Trophoblast cell (in vitro differentiated cells and primary cell): Measurements from ENCODE around the gene CHCHD4.

ENCODE experiments used
- DNase-seq, 2 donors: peaks; one replicate each; pipeline ENCODE4 v3.0.0-alpha.2; 2016
- H2AFZ ChIP-seq: 2 replicates; pipeline ENCODE4 v1.6.1; 2013; ENCODE audit warnings: low read length, moderate library complexity, mild to moderate bottlenecking; ENCODE audit not compliant: insufficient read depth, poor library complexity
- H2AK5ac ChIP-seq: 2 replicates; pipeline ENCODE4 v1.6.1; 2013; ENCODE audit warnings: mild to moderate bottlenecking, low read length
- H2BK120ac ChIP-seq: 2 replicates; pipeline ENCODE4 v1.6.1; 2013; ENCODE audit warnings: low read length, mild to moderate bottlenecking, moderate library complexity; ENCODE audit not compliant: insufficient read depth, poor library complexity
- H2BK12ac ChIP-seq: 2 replicates; pipeline ENCODE4 v1.6.1; 2013; ENCODE audit warnings: mild to moderate bottlenecking, low read length, moderate library complexity
- H2BK5ac ChIP-seq: 2 replicates; pipeline ENCODE4 v1.6.1; 2013; ENCODE audit warnings: low read length, low read depth, moderate library complexity, mild to moderate bottlenecking; ENCODE audit not compliant: poor library complexity
- H3K14ac ChIP-seq: 2 replicates; pipeline ENCODE4 v1.6.1; 2013; ENCODE audit warnings: mild to moderate bottlenecking, low read length
- H3K18ac ChIP-seq: 2 replicates; pipeline ENCODE4 v1.6.1; 2013; ENCODE audit warnings: mild to moderate bottlenecking, low read length
- H3K23ac ChIP-seq: 2 replicates; pipeline ENCODE4 v1.6.1; 2013; ENCODE audit warnings: low read length
- H3K27ac ChIP-seq: 2 replicates; pipeline ENCODE4 v1.5.1; 2013; ENCODE audit warnings: low read depth, mild to moderate bottlenecking, inconsistent platforms, low read length, moderate library complexity
- H3K27me3 ChIP-seq: 2 replicates; pipeline ENCODE4 v1.6.1; 2013; ENCODE audit warnings: inconsistent platforms, mild to moderate bottlenecking, low read length, moderate library complexity; ENCODE audit not compliant: insufficient read depth
- H3K36me3 ChIP-seq, 2 experiments: 1 replicate in 1 of 2; 2 replicates in 1 of 2; pipeline ENCODE4 v1.6.1; 2013; ENCODE audit warnings: low read length in 2 of 2, mild to moderate bottlenecking in 2 of 2, moderate library complexity in 1 of 2; ENCODE audit not compliant: insufficient read depth in 2 of 2, control insufficient read depth in 1 of 2
- H3K4ac ChIP-seq: 2 replicates; pipeline ENCODE4 v1.6.1; 2013; ENCODE audit warnings: low read depth, mild to moderate bottlenecking, low read length, moderate library complexity
- H3K4me1 ChIP-seq, 2 experiments: 1 replicate in 1 of 2; 2 replicates in 1 of 2; pipeline ENCODE4 v1.6.1; 2013; ENCODE audit warnings: low read length in 2 of 2, mild to moderate bottlenecking in 2 of 2, moderate library complexity in 1 of 2; ENCODE audit not compliant: insufficient read depth in 2 of 2, control insufficient read depth in 1 of 2
- H3K4me2 ChIP-seq: 2 replicates; pipeline ENCODE4 v1.6.1; 2013; ENCODE audit warnings: inconsistent platforms, mild to moderate bottlenecking, low read length, moderate library complexity
- H3K4me3 ChIP-seq: 2 replicates; pipeline ENCODE4 v1.5.1; 2013; ENCODE audit warnings: mild to moderate bottlenecking, low read depth, low read length, inconsistent platforms
- H3K79me1 ChIP-seq: one replicate; pipeline ENCODE4 v1.6.1; 2013; ENCODE audit warnings: low read length
- H3K79me2 ChIP-seq: 2 replicates; pipeline ENCODE4 v1.6.1; 2013; ENCODE audit warnings: low read length, mild to moderate bottlenecking; ENCODE audit not compliant: control insufficient read depth, insufficient read depth, poor library complexity
- H3K9ac ChIP-seq: 2 replicates; pipeline ENCODE4 v1.6.1; 2013; ENCODE audit warnings: mild to moderate bottlenecking, low read length
- H3K9me3 ChIP-seq: 2 replicates; pipeline ENCODE4 v1.6.1; 2013; ENCODE audit warnings: low read depth, mild to moderate bottlenecking, control low read depth, inconsistent platforms, low read length; ENCODE audit not compliant: insufficient read depth
- H4K12ac ChIP-seq: 2 replicates; pipeline ENCODE4 v1.6.1; 2013; ENCODE audit warnings: low read depth, mild to moderate bottlenecking, low read length, moderate library complexity
- H4K8ac ChIP-seq: 2 replicates; pipeline ENCODE4 v1.6.1; 2013; ENCODE audit warnings: low read depth, mild to moderate bottlenecking, low read length, moderate library complexity
- H4K91ac ChIP-seq: one replicate; pipeline ENCODE4 v1.6.1; 2013; ENCODE audit warnings: low read depth, mild to moderate bottlenecking, low read length, moderate library complexity
- WGBS: extraction: QIAGEN DNeasy Blood & Tissue Kit; methylation state at CpG from one replicate; pipeline ENCODE4 v1.1.7; 2013; ENCODE audit warnings: missing lambda C conversion rate; ENCODE audit not compliant: insufficient read length, insufficient coverage; ENCODE audit errors: extremely low coverage; 5-methylcytosine and 5-hydroxymethylcytosine counted together

The CHCHD4 gene

GRCh38 chr3:14159426-14159825, 34.8 kb upstream of the CHCHD4 start:
- H2AK5ac ChIP-seq, result no peak overlapping the region
- no peak overlapping the region for H3K23ac ChIP-seq
- no peak overlapping the region for H3K27ac ChIP-seq
- no peak overlapping the region for H4K8ac ChIP-seq
- H2BK12ac ChIP-seq, result no peak overlapping the region
- H4K12ac ChIP-seq, result no peak overlapping the region
- H3K27me3 ChIP-seq, result no peaks in the 10 kb centered on the region
- H2BK5ac ChIP-seq, result no peak overlapping the region
- H3K4me1 ChIP-seq, result no peaks in the 10 kb centered on the region
- no peak overlapping the region for H2BK120ac ChIP-seq
- peaks cover 2% of the 10 kb centered on the region for H3K9me3 ChIP-seq
- no peak overlapping the region for H2AFZ ChIP-seq
- no peak overlapping the region for H3K4me3 ChIP-seq
- H3K14ac ChIP-seq, result no peak overlapping the region
- H4K91ac ChIP-seq, result no peak overlapping the region
- no peak overlapping the region for H3K9ac ChIP-seq
- H3K4me2 ChIP-seq, result no peak overlapping the region
- no peaks in the 10 kb centered on the region for H3K79me2 ChIP-seq
- H3K36me3 ChIP-seq, result peaks cover 32 to 48% of the 10 kb centered on the region in 2 experiments
- no peaks in the 10 kb centered on the region for H3K79me1 ChIP-seq
- H3K18ac ChIP-seq, result no peak overlapping the region
- no peak overlapping the region for H3K4ac ChIP-seq
- no CpG with 5 or more reads among the region's 8 CpGs for WGBS
- DNase-seq, result no peak

- H3K4me2 ChIP-seq, result no peak overlapping the region
- DNase-seq, result no peak
- WGBS, result no CpG with 5 or more reads among the region's 14 CpGs
- H3K4me3 ChIP-seq, result no peak overlapping the region
- no peaks in the 10 kb centered on the region for H3K4me1 ChIP-seq
- H4K12ac ChIP-seq, result no peak overlapping the region
- no peaks in the 10 kb centered on the region for H3K79me1 ChIP-seq
- no peak overlapping the region for H3K9ac ChIP-seq
- no peak overlapping the region for H4K8ac ChIP-seq
- no peak overlapping the region for H3K23ac ChIP-seq
- no peak overlapping the region for H2AFZ ChIP-seq
- peaks cover 32 to 54% of the 10 kb centered on the region in 2 experiments for H3K36me3 ChIP-seq
- H3K9me3 ChIP-seq, result peaks cover 2% of the 10 kb centered on the region
- H3K18ac ChIP-seq, result no peak overlapping the region
- H2BK12ac ChIP-seq, result no peak overlapping the region
- H3K27ac ChIP-seq, result no peak overlapping the region
- H4K91ac ChIP-seq, result no peak overlapping the region
- no peak overlapping the region for H2BK120ac ChIP-seq
- no peak overlapping the region for H2AK5ac ChIP-seq
- H2BK5ac ChIP-seq, result no peak overlapping the region
- H3K4ac ChIP-seq, result no peak overlapping the region
- H3K79me2 ChIP-seq, result no peaks in the 10 kb centered on the region
- H3K14ac ChIP-seq, result no peak overlapping the region
- H3K27me3 ChIP-seq, result no peaks in the 10 kb centered on the region
Measured at GRCh38 chr3:14158370-14158769, 33.7 kb upstream of the CHCHD4 start.

GRCh38 chr3:14157951-14158350, 33.3 kb upstream of the CHCHD4 start:
- H3K4me3 ChIP-seq, result no peak overlapping the region
- H3K4me2 ChIP-seq, result no peak overlapping the region
- H2BK120ac ChIP-seq, result no peak overlapping the region
- H3K18ac ChIP-seq, result no peak overlapping the region
- H4K91ac ChIP-seq, result no peak overlapping the region
- H2AK5ac ChIP-seq, result no peak overlapping the region
- H2AFZ ChIP-seq, result no peak overlapping the region
- no peaks in the 10 kb centered on the region for H3K79me2 ChIP-seq
- H2BK12ac ChIP-seq, result no peak overlapping the region
- no peak overlapping the region for H4K8ac ChIP-seq
- H3K27me3 ChIP-seq, result no peaks in the 10 kb centered on the region
- H3K9ac ChIP-seq, result no peak overlapping the region
- no peak overlapping the region for H3K27ac ChIP-seq
- DNase-seq, result no peak
- H3K4ac ChIP-seq, result no peak overlapping the region
- no peaks in the 10 kb centered on the region for H3K4me1 ChIP-seq
- no peak overlapping the region for H4K12ac ChIP-seq
- no peak overlapping the region for H2BK5ac ChIP-seq
- no CpG with 5 or more reads among the region's 9 CpGs for WGBS
- H3K79me1 ChIP-seq, result no peaks in the 10 kb centered on the region
- H3K23ac ChIP-seq, result no peak overlapping the region
- peaks cover 34 to 57% of the 10 kb centered on the region in 2 experiments for H3K36me3 ChIP-seq
- H3K9me3 ChIP-seq, result peaks cover 2% of the 10 kb centered on the region
- H3K14ac ChIP-seq, result no peak overlapping the region

GRCh38 chr3:14156843-14157561, 32.3 kb upstream of the CHCHD4 start:
- no peak overlapping the region for H3K4me2 ChIP-seq
- no peak overlapping the region for H3K14ac ChIP-seq
- H3K79me1 ChIP-seq, result no peaks in the 10 kb centered on the region
- WGBS, result no CpG with 5 or more reads among the region's 13 CpGs
- H2BK120ac ChIP-seq, result no peak overlapping the region
- no peak overlapping the region for H3K18ac ChIP-seq
- no peak overlapping the region for H3K9ac ChIP-seq
- no peak overlapping the region for H4K91ac ChIP-seq
- no peak overlapping the region for H3K23ac ChIP-seq
- H2AFZ ChIP-seq, result no peak overlapping the region
- no peak for DNase-seq
- H3K4me3 ChIP-seq, result no peak overlapping the region
- H3K9me3 ChIP-seq, result peaks cover 2% of the 10 kb centered on the region
- H3K27ac ChIP-seq, result no peak overlapping the region
- no peaks in the 10 kb centered on the region for H3K27me3 ChIP-seq
- no peaks in the 10 kb centered on the region for H3K4me1 ChIP-seq
- no peak overlapping the region for H2BK12ac ChIP-seq
- no peak overlapping the region for H2AK5ac ChIP-seq
- H3K36me3 ChIP-seq, result peaks cover 42 to 66% of the 10 kb centered on the region in 2 experiments
- H4K12ac ChIP-seq, result no peak overlapping the region
- H3K4ac ChIP-seq, result no peak overlapping the region
- H2BK5ac ChIP-seq, result no peak overlapping the region
- no peak overlapping the region for H4K8ac ChIP-seq
- no peaks in the 10 kb centered on the region for H3K79me2 ChIP-seq
